Measurements from ENCODE around the gene FAM163A. TPM values are rescaled to one million over a fixed set of nuclear protein-coding genes. Genes with fewer than 3 reads are reported as not detected.

The FAM163A gene
- polyA plus RNA-seq, 3 donors, result not detected

DNA sequence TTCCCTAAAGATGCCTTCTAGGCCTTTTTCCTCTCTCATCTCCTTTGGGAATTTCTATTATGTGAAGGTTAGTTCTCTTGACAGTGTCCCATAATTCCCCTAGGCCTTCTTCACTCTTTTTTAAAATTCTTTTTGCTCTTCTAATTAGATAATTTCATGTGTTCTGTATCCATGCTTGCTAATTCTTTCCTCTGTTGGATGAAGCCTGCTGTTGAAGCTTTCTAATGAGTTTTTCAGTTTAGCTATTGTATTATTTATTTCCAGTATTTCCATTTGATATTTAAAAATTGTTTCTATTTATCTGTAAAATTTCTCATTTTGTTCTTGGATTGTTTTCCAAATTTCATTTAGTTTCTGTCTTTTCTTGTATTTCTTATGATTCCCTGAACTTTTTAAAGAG, 28.5 kb upstream of the FAM163A start:
- Mint-ChIP-seq H3K27ac (no peak overlapping the region), H3K4me3 (no peak overlapping the region), H3K9me3 (peaks cover 30 to 54% (median 36%) of the 10 kb centered on the region in 7 donors), H3K27me3 (ENCODE audit: low read depth in 3 of 3) (no peaks in the 10 kb centered on the region), H3K4me1 (peaks cover 3% of the 10 kb centered on the region), H3K36me3 (no peaks in the 10 kb centered on the region)
- Histone ChIP-seq H3K27me3 (ENCODE audit: control insufficient read depth in 2 of 2, insufficient read depth in 2 of 2, low read length in 2 of 2) (no peaks in the 10 kb centered on the region), H3K4me3 (replicated peaks in 1 of 3; ENCODE audit: low read depth in 2 of 3, low read length in 3 of 3) (no peak overlapping the region), H3K27ac (ENCODE audit: low read depth in 1 of 2, low read length in 2 of 2) (no peak overlapping the region), H3K4me1 (ENCODE audit: control insufficient read depth in 1 of 2, insufficient read depth in 2 of 2, low read length in 2 of 2) (no peaks in the 10 kb centered on the region), H3K9ac (ENCODE audit: insufficient read depth, low read length, poor library complexity, severe bottlenecking) (no peak overlapping the region), H3K9me3 (replicated peaks in 1 of 2; ENCODE audit: control insufficient read depth in 1 of 2, insufficient read depth in 1 of 2, low read length in 2 of 2) (peaks cover 6 to 56% of the 10 kb centered on the region in 2 donors), H4K20me1 (ENCODE audit: insufficient read depth, low read length) (no peaks in the 10 kb centered on the region), H3K79me2 (ENCODE audit: insufficient read depth, low read length) (no peaks in the 10 kb centered on the region), H3K36me3 (replicated peaks in 1 of 2; ENCODE audit: control insufficient read depth in 1 of 2, insufficient read depth in 2 of 2, low read length in 2 of 2) (no peaks in the 10 kb centered on the region), H3K4me2 (replicated peaks; ENCODE audit: extremely low read depth, low read length, poor library complexity, severe bottlenecking) (no peak overlapping the region), H2AFZ (ENCODE audit: insufficient read depth, low read depth, low read length, poor library complexity, severe bottlenecking) (no peak overlapping the region)
- TF ChIP-seq, protein P1, sequence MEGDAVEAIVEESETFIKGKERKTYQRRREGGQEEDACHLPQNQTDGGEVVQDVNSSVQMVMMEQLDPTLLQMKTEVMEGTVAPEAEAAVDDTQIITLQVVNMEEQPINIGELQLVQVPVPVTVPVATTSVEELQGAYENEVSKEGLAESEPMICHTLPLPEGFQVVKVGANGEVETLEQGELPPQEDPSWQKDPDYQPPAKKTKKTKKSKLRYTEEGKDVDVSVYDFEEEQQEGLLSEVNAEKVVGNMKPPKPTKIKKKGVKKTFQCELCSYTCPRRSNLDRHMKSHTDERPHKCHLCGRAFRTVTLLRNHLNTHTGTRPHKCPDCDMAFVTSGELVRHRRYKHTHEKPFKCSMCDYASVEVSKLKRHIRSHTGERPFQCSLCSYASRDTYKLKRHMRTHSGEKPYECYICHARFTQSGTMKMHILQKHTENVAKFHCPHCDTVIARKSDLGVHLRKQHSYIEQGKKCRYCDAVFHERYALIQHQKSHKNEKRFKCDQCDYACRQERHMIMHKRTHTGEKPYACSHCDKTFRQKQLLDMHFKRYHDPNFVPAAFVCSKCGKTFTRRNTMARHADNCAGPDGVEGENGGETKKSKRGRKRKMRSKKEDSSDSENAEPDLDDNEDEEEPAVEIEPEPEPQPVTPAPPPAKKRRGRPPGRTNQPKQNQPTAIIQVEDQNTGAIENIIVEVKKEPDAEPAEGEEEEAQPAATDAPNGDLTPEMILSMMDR (IDR thresholded peaks at IDR 0.05), result no peak
- DNase-seq, result no peak
- intact Hi-C loops (cut with micrococcal nuclease), result no loop called here

DNA sequence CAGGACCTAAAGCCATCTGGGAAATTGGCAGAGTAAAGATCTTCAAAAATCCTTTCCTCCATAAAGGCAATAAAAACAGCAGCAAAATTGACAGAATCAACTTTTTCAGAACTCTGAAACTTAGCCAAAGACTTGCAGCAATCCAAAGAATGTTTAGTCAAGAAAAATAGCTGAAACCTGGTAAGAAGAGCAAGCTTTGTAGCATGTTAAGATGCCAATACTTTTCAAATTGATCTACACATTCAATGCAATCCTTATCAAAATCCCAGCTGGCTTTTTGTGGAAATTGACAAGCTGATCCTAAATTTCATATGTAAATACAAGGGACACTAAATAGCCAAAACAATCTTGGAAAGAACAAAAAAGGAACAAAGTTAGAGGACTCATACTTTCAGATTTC, 23.8 kb upstream of the FAM163A start:
- no peak overlapping the region for H3K4me3 Mint-ChIP-seq
- TF ChIP-seq, protein P1 (IDR thresholded peaks at IDR 0.05), result no peak
- intact Hi-C loops (cut with micrococcal nuclease), result no loop called here
- Histone ChIP-seq H3K9me3 (replicated peaks in 1 of 2; ENCODE audit: control insufficient read depth in 1 of 2, insufficient read depth in 1 of 2, low read length in 2 of 2) (peaks cover 9 to 55% of the 10 kb centered on the region in 2 donors), H3K79me2 (ENCODE audit: insufficient read depth, low read length) (no peaks in the 10 kb centered on the region), H3K36me3 (replicated peaks in 1 of 2; ENCODE audit: control insufficient read depth in 1 of 2, insufficient read depth in 2 of 2, low read length in 2 of 2) (no peaks in the 10 kb centered on the region), H3K27ac (ENCODE audit: low read depth in 1 of 2, low read length in 2 of 2) (no peak overlapping the region), H3K9ac (ENCODE audit: insufficient read depth, low read length, poor library complexity, severe bottlenecking) (no peak overlapping the region), H3K4me2 (replicated peaks; ENCODE audit: extremely low read depth, low read length, poor library complexity, severe bottlenecking) (no peak overlapping the region), H3K27me3 (ENCODE audit: control insufficient read depth in 2 of 2, insufficient read depth in 2 of 2, low read length in 2 of 2) (no peaks in the 10 kb centered on the region), H4K20me1 (ENCODE audit: insufficient read depth, low read length) (no peaks in the 10 kb centered on the region), H3K4me3 (replicated peaks in 1 of 3; ENCODE audit: low read depth in 2 of 3, low read length in 3 of 3) (no peak overlapping the region), H2AFZ (ENCODE audit: insufficient read depth, low read depth, low read length, poor library complexity, severe bottlenecking) (no peak overlapping the region), H3K4me1 (ENCODE audit: control insufficient read depth in 1 of 2, insufficient read depth in 2 of 2, low read length in 2 of 2) (no peaks in the 10 kb centered on the region)
- peaks cover 0 to 3% (median 2%) of the 10 kb centered on the region in 3 donors for H3K27me3 Mint-ChIP-seq (ENCODE audit: low read depth in 3 of 3)
- no peak for DNase-seq
- H3K27ac Mint-ChIP-seq, result no peak overlapping the region
- no peaks in the 10 kb centered on the region for H3K4me1 Mint-ChIP-seq
- H3K36me3 Mint-ChIP-seq, result no peaks in the 10 kb centered on the region
- H3K9me3 Mint-ChIP-seq, result peaks cover 33 to 65% (median 51%) of the 10 kb centered on the region in 7 donors
